GM19351 (cell line): Measurements from ENCODE around the gene NDUFS2.
"Not testable (repeated sequence)": the region's sequence is repeated elsewhere in the genome, so short reads cannot be mapped to it uniquely, and the experiment has no call there.

Experiments
- ATAC-seq: cut with Tn5 transposase; IDR thresholded peaks from one replicate; pipeline ENCODE4 v1.9.1; 2021; ENCODE audit warnings: mild to moderate bottlenecking, moderate library complexity; ENCODE audit not compliant: unreplicated experiment

The NDUFS2 gene

DNA sequence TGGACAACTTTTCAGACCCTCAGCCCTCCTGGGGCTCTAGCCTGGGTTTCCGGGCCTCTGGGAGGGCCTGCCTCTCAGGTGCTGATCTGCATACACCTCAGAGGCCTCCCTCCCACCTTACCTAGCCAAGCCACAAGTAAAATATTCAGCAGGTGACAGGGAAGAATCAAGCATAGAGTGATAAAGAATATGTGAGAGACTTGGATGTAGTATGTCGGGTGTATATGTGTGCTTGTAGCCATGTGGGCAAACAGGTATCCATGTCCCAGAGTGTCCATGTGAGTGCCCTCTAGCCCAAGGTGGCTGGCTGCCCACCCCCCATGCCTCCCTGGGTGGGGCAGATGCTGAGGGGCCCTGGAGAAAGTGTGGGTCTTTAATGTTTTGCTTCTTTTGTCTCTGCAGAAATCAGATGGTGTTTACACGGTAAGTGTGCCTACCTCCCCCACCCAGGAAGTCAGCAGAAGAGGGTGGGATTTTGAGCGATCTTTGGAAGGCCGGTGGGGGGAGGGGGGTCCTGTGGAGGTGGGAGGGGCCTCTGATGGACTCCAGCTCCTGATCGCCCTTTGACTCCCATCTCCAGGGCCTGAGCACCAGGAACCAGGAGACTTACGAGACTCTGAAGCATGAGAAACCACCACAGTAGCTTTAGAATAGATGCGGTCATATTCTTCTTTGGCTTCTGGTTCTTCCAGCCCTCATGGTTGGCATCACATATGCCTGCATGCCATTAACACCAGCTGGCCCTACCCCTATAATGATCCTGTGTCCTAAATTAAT, 16.3 kb downstream of the NDUFS2 start:
- no peak for ATAC-seq

DNA sequence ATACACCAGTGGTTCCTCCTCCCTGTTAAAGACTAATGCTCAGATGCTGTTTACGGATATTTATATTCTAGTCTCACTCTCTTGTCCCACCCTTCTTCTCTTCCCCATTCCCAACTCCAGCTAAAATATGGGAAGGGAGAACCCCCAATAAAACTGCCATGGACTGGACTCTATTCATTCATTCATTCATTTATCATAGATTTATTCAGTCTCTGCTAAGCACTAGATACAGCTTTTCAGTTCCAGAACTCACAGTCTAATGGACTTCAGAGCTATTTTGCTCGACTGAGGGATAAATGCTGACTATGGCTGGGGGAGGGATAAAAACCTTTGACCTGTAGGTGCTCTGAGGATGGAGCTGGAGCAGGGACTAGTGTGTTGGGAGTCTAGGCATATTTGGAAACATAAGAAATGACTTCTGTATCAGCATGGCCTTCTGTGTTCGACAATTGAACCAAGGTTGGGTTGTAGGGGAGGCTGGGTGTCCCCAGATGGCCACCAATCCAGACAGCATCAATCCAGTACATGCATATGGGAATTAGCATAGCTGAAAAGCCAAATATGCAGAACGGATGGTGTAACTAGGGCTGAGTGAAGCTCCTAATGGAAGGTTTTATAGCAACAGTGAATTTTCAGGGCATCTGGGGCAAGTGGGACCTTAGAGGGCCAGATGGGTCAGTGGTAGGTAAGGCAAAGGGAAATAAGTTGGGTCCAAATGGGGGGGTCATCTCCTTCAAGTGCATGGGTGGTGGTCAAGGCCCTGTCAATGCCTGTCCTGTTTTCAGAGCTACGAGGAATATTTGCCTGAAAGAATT, 17.1 kb downstream of the NDUFS2 start:
- no peak for ATAC-seq

DNA sequence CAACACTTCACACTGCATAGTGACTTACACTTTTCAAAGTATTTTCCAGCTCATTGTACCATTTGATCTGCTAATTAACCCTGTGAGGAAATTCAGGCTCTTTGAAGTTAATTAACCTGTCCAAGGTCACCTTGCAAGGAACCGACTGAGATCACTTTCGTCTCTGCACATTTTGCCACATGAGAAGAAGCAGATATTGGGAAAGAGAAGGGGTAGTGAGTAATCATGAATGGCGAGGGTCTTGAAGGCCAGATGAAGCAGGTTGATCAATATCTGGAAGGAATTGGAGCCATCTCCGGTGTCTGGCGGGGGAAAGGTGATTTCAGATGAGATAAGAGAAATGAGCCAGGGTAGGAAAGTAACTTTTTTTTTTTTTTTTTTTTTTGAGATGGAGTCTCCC, 17.8 kb downstream of the NDUFS2 start:
- no peak for ATAC-seq

DNA sequence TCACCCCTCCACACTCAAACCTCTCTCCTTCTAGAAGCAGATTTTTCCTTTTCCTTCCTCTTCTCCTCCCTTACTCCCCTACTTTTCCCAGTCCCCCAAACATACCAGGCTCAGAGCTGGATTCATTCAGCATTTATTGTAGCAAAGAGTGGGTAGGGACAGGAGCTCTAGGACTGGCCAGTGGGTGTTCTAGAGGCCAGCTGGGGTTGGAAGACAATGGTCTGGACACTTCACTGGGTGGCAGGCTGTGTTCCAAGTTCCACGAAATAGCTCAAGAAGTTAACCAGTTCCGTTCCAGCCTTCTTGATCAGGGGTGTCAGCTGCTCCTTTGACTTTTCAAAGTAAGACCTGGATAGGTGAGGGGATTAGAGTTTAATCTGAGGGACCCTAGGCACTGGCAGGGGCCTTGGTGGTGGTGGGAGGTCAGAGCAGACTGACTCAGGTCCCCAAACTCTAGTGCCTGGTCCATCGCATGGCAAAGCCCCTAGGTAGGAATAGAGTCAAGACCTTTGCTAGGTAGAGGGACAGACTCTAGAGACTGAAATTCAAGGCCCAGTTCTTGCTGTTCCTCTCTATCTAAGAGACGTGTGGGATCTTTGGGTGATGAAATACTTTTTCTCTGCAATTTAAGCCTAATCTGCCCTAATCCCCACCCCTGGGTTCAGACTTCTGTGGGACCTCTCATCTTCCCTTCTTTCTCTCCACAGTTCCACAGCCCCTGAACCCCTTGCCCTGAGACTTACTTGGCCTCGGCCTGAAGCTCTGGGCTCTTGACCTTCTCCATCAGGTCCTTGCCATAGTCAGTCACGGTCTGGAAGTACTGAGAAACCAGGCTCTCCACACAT, 20.2 kb downstream of the NDUFS2 start:
- ATAC-seq: no peak

DNA sequence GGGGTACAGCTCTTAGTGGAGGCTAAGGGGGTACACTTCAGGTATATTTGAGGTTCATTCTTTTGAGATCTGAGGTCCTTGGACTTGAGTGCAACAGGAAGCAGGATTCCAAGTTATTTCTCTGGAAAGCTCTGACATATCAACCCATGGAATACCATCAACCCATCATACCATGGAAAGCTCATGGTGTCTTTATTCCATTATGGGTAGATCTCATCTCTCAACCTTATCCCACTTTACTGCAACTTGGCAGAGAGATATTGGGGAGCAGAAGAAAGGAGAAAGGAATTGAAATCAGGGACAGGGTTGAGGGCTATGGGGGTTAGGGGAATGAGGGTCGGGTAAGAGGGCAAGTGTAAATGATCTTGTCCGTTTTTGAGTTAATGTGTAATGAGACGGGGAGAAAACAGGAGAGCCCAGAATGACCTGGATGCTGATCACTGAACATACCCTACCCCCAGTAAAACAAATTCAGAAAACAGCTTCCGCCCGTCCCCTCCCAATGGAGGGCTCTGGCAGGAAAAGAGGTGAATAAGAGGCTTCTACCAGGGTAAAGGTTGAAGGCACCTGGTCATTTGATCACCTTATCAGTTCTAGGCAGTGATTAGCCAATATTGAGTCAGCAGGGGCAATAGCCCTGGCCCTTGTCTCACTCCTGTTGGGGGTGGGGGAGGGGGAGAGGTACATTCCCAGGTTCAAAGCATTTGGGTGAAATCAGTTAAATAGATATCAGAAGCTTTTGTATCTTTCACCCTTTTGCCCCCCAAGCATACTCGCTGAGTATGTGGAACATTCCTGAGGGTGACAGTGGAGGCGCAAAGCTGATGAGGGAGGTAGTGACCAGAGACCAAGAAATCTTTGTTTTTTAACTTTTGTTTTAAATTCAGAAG, 21.9 kb downstream of the NDUFS2 start:
- no peak for ATAC-seq

DNA sequence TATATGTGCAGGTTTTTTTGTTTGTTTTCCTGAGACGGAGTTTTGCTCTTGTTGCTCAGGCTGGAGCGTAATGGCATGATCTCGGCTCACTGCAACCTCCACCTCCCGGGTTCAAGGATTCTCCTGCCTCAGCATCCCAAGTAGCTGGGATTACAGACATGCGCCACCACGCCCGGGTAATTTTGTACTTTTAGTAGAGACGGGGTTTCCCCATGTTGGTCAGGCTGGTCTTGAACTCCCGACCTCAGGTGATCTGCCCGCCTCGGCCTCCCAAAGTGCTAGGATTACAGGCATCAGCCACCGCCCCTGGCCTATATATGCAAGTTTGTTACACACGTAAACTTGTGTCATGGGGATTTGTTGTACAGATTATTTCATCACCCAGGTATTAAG, 22.5 kb downstream of the NDUFS2 start:
- not testable (repeated sequence) for ATAC-seq

DNA sequence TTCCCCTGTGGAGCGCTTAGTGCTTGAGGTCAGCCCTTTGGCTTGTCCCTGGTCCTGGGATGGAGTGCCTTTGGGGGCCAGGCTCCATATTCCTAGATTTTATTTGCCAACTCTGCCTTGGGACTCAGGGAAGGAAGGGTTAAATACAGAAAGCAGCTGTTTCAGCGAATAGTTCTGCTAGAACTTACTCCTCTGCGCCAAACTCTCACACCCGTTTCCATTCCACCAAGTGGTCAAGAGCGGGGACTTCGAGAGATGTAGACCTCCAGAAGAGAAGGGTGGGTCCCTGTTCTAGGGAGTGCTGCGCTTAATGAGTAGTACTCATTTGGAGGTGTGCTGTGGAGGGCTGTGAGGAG, 23.0 kb downstream of the NDUFS2 start:
- ATAC-seq: no peak

DNA sequence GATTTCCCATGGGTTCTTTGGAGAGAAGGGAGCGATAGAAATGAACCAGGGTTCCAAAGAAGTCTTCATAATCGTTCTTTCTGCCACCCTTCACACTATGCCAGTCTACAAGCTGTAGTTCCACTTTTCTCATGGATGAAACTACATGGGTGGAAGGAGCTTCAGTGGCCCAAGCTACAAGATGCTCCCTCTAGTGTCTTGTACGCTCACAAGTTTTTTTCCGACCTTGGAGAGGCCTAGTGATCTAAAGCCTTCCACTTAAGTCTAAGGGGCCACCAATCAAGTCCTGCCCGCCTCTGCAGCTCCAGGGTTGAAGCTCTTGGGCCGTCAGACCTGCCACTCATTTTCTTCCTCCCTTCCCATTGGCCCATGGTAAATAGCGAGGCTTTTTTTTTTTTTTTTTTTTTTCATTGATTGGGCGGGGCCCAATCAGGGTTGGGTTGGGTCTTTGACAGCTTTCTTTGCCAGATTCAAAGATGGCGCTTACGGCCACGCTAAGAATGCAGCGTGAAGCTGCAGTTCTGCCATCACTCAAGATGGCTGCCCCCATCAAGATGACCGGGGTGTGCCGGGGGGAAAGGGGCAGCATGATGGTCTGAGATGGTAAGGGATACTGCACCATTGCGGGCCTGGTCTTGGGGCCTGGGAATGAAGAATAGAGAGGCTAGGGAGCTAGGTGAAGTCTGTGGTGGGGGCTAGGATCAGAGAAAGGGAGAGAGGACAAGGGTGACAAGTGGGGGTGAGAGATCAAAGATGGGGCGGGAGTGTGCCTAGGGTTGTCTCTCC, 23.6 kb downstream of the NDUFS2 start, which contains the start of gene TOMM40L:
Gene TOMM40L, plus strand, starts transcription at position 527 of the 786 bp plus-strand sequence. CDS start 430 bp downstream, outside the sequence.
- peak; percentile 96 for ATAC-seq

DNA sequence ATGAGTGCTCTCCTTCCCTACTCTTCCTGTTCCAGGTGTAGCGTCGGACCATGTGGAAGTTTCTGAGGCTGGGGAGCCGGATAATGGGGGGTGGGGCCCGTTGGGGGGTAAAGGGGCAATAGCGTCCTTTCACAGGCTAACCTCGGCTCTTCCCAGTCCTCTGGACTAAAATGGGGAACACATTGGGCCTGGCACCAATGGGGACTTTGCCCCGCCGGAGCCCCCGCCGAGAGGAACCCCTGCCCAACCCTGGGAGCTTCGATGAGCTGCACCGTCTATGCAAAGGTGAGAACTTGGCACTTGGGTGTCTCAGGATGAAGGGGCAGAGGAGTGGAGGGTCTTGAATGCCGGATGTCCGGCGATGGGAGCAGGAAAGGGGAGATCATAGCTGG, 24.1 kb downstream of the NDUFS2 start:
- ATAC-seq: no peak

DNA sequence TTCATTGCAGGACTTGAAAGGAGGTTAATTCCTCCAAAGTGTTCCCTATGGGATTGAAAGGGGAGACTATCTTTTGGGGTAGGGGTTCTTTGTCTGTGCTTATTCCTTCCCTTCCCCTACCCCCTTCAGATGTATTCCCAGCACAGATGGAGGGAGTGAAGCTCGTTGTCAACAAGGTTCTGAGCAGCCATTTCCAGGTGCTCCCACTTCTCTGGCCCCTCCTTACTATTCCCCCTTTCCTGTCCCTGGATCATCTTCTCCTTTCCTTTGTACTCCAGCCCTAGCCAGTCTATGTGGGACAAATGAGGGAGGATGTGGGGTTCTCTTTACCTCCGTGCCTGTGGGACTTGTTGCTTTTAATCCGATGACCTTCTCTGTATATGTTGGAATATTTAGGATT, 24.6 kb downstream of the NDUFS2 start:
- ATAC-seq: no peak

DNA sequence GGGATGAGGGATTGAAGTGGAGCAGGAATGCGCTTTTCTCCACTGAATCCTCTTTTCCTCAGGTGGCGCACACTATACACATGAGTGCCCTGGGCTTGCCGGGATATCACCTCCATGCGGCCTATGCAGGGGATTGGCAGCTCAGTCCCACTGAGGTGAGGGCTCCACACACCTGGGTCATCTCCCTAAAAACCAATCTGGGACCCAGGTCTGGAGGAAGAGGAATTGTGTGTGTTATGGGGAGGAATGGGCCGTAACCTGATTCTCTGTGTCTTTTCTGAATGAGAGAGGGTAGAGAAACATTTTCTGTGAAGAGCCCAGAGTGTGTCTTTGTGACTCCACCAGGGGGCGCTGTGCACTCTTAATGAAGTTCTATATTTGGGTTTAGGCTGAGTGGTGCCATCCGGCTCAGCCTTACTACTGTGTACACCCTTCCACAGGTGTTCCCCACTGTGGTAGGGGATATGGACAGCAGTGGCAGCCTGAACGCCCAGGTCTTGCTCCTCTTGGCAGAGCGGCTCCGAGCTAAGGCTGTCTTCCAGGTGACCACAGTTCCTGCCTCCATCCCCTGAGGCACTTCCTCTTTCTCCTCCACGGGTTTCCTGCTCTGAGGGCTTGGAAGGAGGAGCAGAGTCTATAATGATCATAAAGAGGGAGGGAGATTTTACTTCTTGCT, 25.2 kb downstream of the NDUFS2 start:
- peak; percentile 38 for ATAC-seq

DNA sequence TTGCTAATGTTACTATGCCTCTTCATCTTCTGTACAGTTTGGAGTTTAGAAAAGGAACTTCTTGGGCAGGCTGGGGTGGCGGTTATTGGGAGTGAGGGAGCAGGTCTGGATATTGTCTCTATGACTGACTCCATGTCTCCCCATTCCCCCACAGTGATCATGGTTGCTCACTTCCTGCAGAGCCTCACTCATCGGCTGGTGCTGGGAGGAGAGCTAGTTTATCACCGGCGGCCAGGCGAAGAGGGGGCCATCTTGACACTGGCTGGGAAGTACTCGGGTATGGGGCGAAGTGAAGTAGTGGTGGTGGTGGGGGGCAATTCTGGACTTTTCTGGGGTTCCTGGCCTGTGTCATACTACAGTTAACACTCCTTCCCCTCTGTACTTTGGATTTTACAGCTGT, 25.9 kb downstream of the NDUFS2 start:
- no peak for ATAC-seq

DNA sequence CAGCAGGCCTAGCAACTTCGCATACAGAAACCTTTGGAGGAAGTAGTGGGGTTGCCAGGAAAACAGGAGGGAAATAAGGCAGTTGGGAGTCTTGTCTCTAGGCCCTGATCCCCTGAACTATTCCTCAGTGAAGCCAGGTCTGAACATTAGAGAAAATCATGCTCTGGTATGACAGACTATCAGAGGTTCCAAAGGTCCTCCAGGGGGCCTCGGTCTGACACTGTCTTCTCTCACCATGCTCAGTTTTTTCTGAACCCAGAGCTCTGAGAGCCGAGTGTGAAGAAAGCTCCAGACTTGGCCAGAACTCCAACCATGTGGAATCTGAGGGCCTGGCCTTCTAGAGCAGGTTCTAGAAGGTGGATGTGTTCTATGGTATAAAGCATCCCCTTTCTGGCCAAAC, 27.7 kb downstream of the NDUFS2 start:
- ATAC-seq: no peak

DNA sequence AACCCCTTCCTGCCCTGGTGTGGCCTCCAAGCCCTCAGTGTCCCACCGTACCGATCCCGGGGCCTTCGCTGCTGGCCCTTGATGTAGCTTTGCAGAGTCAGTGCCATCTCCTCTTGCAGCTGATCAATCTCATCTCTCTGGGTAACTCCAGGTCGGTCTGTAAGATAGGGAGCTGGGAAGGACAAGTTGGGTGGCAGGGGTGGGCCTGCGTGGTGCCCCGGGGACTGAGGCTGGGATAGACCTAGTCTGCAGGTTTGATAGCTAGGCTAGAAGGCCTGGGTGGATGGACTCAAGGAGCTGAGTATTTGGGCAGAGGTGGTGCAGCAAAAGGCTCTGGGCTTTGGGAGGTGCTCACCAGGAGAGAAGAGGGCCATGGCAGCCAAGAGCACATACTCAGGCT, 28.6 kb downstream of the NDUFS2 start:
- ATAC-seq: no peak

DNA sequence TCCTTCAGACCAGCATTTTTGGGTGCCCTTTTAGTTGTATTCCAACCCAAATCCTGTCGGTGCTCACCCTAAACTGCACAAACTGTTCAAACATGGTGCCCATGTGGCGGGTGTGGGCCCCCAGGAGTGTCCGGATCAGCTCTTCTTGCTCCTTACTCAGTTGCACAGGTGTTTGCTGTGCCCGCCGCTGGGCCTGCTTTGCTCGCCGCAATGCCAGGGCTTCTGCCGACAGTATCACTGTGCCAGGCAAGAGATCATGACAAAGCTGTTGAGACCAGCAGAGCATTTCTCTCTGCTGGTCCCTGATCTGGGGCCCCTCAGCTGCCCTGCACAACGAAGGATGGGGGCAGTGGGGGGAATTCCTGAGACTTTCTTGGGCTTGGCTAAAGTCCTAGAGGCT, 30.9 kb downstream of the NDUFS2 start:
- ATAC-seq: no peak

DNA sequence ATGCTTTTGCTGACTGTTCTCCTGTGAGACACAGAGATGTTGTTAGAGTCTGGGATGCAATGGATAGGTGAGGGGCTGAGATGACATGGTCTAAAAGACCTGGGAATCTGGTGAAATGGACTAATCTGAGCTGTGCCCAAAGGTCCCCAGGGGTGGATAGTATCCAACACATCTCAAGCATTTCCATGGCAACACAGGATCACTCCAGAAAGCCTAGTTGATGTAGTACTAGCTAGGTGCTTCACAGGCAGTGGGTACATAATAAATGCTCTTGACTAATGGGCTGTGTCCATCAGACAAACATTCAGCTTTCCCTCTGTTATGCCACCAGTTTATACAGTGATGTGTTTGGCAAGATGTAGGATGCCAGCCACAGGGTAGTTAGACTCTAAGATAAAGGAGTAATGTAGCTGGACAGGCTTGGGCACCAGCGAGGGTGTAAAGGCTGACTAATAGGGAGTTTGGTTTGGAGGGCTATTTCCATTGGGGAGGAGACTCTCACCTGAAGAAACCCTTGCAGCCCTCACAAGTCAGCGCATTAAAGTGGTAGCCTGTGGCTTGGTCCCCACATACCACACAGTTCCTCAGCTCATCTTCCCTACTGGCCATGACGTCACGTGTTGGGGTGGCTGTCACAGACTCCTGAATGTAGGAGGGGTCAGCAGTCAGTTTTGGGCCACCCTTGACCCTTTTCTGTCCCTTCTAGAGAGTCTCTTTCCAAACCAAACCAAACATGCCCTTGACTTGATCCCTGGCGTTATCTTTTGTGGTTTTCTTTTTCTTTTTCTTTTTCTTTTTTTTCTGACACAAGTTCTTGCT, 34.0 kb downstream of the NDUFS2 start:
- no peak for ATAC-seq

DNA sequence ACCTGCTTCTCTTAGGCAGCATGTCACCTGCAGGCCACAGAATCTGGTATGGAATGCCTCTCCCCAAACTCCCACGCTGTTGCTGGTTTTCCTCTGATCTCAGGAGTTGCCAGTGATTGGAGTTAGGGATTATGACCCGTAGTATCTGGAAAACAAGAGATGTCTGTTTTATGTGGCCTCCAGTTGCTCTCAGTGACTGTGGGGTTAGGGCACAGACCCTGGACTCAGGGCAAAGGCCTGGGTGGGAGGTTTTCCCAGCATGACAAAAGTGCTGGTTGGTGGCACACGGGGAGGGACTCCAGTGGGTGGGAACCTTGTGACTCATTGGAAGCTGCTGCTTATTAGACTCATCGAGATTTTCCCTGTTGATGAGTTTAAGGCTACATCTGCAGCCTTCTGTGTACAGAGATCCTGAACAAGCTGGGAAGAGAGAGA, 35.9 kb downstream of the NDUFS2 start, which contains the start of gene NR1I3:
Gene NR1I3, minus strand, starts transcription at position 165 of the 435 bp plus-strand sequence. CDS start 1,638 bp downstream, outside the sequence.
- no peak for ATAC-seq

DNA sequence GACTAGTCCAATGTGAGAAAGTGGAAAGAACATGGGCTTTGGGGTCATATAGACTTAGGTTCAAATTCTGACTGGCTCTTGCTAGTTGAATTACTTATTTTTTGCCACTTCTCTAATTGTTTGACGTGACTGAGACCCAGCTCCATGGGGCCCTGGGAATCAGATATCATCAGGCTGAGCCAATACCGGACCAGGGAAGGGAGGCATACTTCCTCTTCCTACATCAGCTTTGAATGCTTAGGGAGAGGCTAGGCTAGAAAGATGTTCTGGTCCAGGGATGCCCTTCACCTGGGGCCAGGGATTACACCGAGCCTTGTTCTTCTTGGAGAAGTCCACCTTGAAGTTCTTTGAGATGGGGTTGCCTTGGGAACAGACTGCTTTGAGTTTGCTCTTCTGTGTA, 39.5 kb downstream of the NDUFS2 start:
- ATAC-seq: no peak
